Stimulated activated naive CD8-positive, alpha-beta T cell treated with anti-CD3 and anti-CD28 coated beads, Interleukin-15, amount 100 ng/mL, for 72 hours (primary cell): ENCODE data around the gene GJA3.

Experiments used
- ATAC-seq: fragments of 150-1000 bp; cut with Tn5 transposase; 2 replicates; pipeline ENCODE4 v1.10.0; 2021; ENCODE audit warnings: mild to moderate bottlenecking, moderate library complexity
- DNase-seq, 2 donors: peaks; one replicate each; pipeline ENCODE4 v3.0.0; 2021 to 2022
- H3K27ac Mint-ChIP-seq, 2 donors: one replicate each; pipeline ENCODE4 v1.8.0; 2022; ENCODE audit warnings: mild to moderate bottlenecking in 2 of 2, mixed read lengths in 2 of 2, moderate library complexity in 2 of 2
- H3K27me3 Mint-ChIP-seq: one replicate; pipeline ENCODE4 v1.8.0; 2022; ENCODE audit warnings: mixed read lengths
- H3K4me1 Mint-ChIP-seq: one replicate; pipeline ENCODE4 v1.8.0; 2022; ENCODE audit warnings: mild to moderate bottlenecking, mixed read lengths
- H3K4me3 Mint-ChIP-seq, 2 donors: one replicate each; pipeline ENCODE4 v1.8.0; 2022; ENCODE audit warnings: mild to moderate bottlenecking in 2 of 2, mixed read lengths in 2 of 2, moderate library complexity in 1 of 2
- H3K9me3 Mint-ChIP-seq, 2 donors: one replicate each; pipeline ENCODE4 v1.8.0; 2022; ENCODE audit warnings: mixed read lengths in 2 of 2

GJA3 gene

GRCh38 chr13:20130012-20130411 is 30.8 kb downstream of the GJA3 start:
- Mint-ChIP-seq H3K4me1 (no peaks in the 10 kb centered on the region), H3K4me3 (no peak overlapping the region), H3K27ac (no peak overlapping the region), H3K27me3 (peaks cover 17% of the 10 kb centered on the region), H3K9me3 (no peaks in the 10 kb centered on the region)
- no peak for DNase-seq
- no peak for ATAC-seq

- Mint-ChIP-seq H3K4me1 (no peaks in the 10 kb centered on the region), H3K4me3 (peak overlapping the region in 1 of 2 donors; percentile 71), H3K9me3 (no peaks in the 10 kb centered on the region), H3K27ac (no peak overlapping the region), H3K27me3 (peaks cover 25% of the 10 kb centered on the region)
- DNase-seq (no peak), ATAC-seq (no peak)
Measured at GRCh38 chr13:20129076-20129475, 31.8 kb downstream of the GJA3 start.

GRCh38 chr13:20128459-20128931 is 32.4 kb downstream of the GJA3 start:
- no peaks in the 10 kb centered on the region for H3K4me1 Mint-ChIP-seq
- peaks cover 28% of the 10 kb centered on the region for H3K27me3 Mint-ChIP-seq
- H3K27ac Mint-ChIP-seq, result no peak overlapping the region
- H3K9me3 Mint-ChIP-seq, result no peaks in the 10 kb centered on the region
- ATAC-seq (peak; percentile 53), DNase-seq (peak; percentile 15 to 33)
- peak overlapping the region; percentile 71 to 77 for H3K4me3 Mint-ChIP-seq

- DNase-seq (peak; percentile 63 to 66), ATAC-seq (peak; percentile 81)
- Mint-ChIP-seq H3K27me3 (peaks cover 34% of the 10 kb centered on the region), H3K9me3 (no peaks in the 10 kb centered on the region), H3K27ac (peak overlapping the region in 1 of 2 donors; percentile 75), H3K4me1 (no peaks in the 10 kb centered on the region), H3K4me3 (peak overlapping the region; percentile 71 to 77)
Measured at GRCh38 chr13:20127562-20128458, 33.0 kb downstream of the GJA3 start.

GRCh38 chr13:20127262-20127561 is 33.6 kb downstream of the GJA3 start:
- DNase-seq, result peak; percentile 24 to 47
- peak; percentile 66 for ATAC-seq
- peaks cover 34% of the 10 kb centered on the region for H3K27me3 Mint-ChIP-seq
- no peaks in the 10 kb centered on the region for H3K4me1 Mint-ChIP-seq
- peak overlapping the region; percentile 71 to 77 for H3K4me3 Mint-ChIP-seq
- no peaks in the 10 kb centered on the region for H3K9me3 Mint-ChIP-seq
- H3K27ac Mint-ChIP-seq, result peak overlapping the region in 1 of 2 donors; percentile 75

GRCh38 chr13:20126541-20127261 is 34.2 kb downstream of the GJA3 start:
- no peaks in the 10 kb centered on the region for H3K9me3 Mint-ChIP-seq
- DNase-seq (no peak), ATAC-seq (no peak)
- peaks cover 34% of the 10 kb centered on the region for H3K27me3 Mint-ChIP-seq
- no peaks in the 10 kb centered on the region for H3K4me1 Mint-ChIP-seq
- peak overlapping the region in 1 of 2 donors; percentile 77 for H3K4me3 Mint-ChIP-seq
- peak overlapping the region in 1 of 2 donors; percentile 33 for H3K27ac Mint-ChIP-seq

GRCh38 chr13:20125783-20126165 is 35.1 kb downstream of the GJA3 start:
- Mint-ChIP-seq H3K9me3 (no peaks in the 10 kb centered on the region), H3K27me3 (peaks cover 34% of the 10 kb centered on the region), H3K4me1 (no peaks in the 10 kb centered on the region), H3K4me3 (no peak overlapping the region), H3K27ac (no peak overlapping the region)
- no peak for DNase-seq
- ATAC-seq, result no peak

- DNase-seq (no peak), ATAC-seq (no peak)
- H3K27ac Mint-ChIP-seq, result no peak overlapping the region
- peaks cover 34% of the 10 kb centered on the region for H3K27me3 Mint-ChIP-seq
- H3K4me1 Mint-ChIP-seq, result peaks cover 4% of the 10 kb centered on the region
- H3K9me3 Mint-ChIP-seq, result no peaks in the 10 kb centered on the region
- no peak overlapping the region for H3K4me3 Mint-ChIP-seq
Measured at GRCh38 chr13:20125129-20125782, 35.6 kb downstream of the GJA3 start.

GRCh38 chr13:20124303-20124702 is 36.5 kb downstream of the GJA3 start:
- no peak for DNase-seq
- ATAC-seq, result no peak
- no peak overlapping the region for H3K4me3 Mint-ChIP-seq

GRCh38 chr13:20121159-20121525 is 39.7 kb downstream of the GJA3 start:
- Mint-ChIP-seq H3K27ac (peak overlapping the region in 1 of 2 donors; percentile 10), H3K9me3 (no peaks in the 10 kb centered on the region), H3K27me3 (peaks cover 25% of the 10 kb centered on the region), H3K4me1 (peaks cover 22% of the 10 kb centered on the region), H3K4me3 (peak overlapping the region; percentile 34 to 92)
- DNase-seq (no peak), ATAC-seq (no peak)

More at GRCh38 chr13:20124303-20124702, 36.5 kb downstream of the GJA3 start:
- Mint-ChIP-seq H3K27ac (no peak overlapping the region), H3K9me3 (no peaks in the 10 kb centered on the region), H3K27me3 (peaks cover 34% of the 10 kb centered on the region), H3K4me1 (peaks cover 14% of the 10 kb centered on the region)

- H3K9me3 Mint-ChIP-seq, result no peaks in the 10 kb centered on the region
- ATAC-seq (no peak), DNase-seq (no peak)
- no peak overlapping the region for H3K27ac Mint-ChIP-seq
- H3K4me3 Mint-ChIP-seq, result peak overlapping the region; percentile 92 to 96
- peaks cover 16% of the 10 kb centered on the region for H3K27me3 Mint-ChIP-seq
- H3K4me1 Mint-ChIP-seq, result peaks cover 22% of the 10 kb centered on the region
Measured at GRCh38 chr13:20119960-20120359, 40.9 kb downstream of the GJA3 start.

GRCh38 chr13:20118268-20119140 is 42.3 kb downstream of the GJA3 start:
- ATAC-seq, result peak; percentile 64
- H3K27ac Mint-ChIP-seq, result peak overlapping the region; percentile 94 to 95
- H3K27me3 Mint-ChIP-seq, result peaks cover 6% of the 10 kb centered on the region

GRCh38 chr13:20116213-20116612 is 44.6 kb downstream of the GJA3 start:
- Mint-ChIP-seq H3K27me3 (peaks cover 2% of the 10 kb centered on the region), H3K4me1 (peaks cover 22% of the 10 kb centered on the region), H3K27ac (peak overlapping the region in 1 of 2 donors; percentile 46), H3K4me3 (no peak overlapping the region), H3K9me3 (no peaks in the 10 kb centered on the region)
- ATAC-seq, result no peak
- no peak for DNase-seq

More at GRCh38 chr13:20118268-20119140, 42.3 kb downstream of the GJA3 start:
- DNase-seq, result peak; percentile 27 to 32
- no peaks in the 10 kb centered on the region for H3K9me3 Mint-ChIP-seq
- H3K4me1 Mint-ChIP-seq, result peaks cover 22% of the 10 kb centered on the region
- peak overlapping the region; percentile 92 to 96 for H3K4me3 Mint-ChIP-seq

GRCh38 chr13:20114066-20114610 is 46.7 kb downstream of the GJA3 start:
- ATAC-seq, result no peak
- no peak for DNase-seq
- Mint-ChIP-seq H3K27me3 (peaks cover 7% of the 10 kb centered on the region), H3K27ac (no peak overlapping the region), H3K4me3 (no peak overlapping the region), H3K4me1 (peaks cover 7% of the 10 kb centered on the region), H3K9me3 (no peaks in the 10 kb centered on the region)
